NK-92 (cell line): ENCODE data around the gene RPL28.
"Not testable (repeated sequence)": the region's sequence is repeated elsewhere in the genome, so short reads cannot be mapped to it uniquely, and the experiment has no call there.

Source experiments
- DNase-seq: peaks from one replicate; lab custom pipeline; 2025; ENCODE audit not compliant: unreplicated experiment; lab: John Stamatoyannopoulos, UW

The RPL28 gene

GRCh38 chr19:55421281-55421680 lies 35.5 kb downstream of the RPL28 start:
- not testable (repeated sequence) for DNase-seq

- no peak for DNase-seq
Measured at GRCh38 chr19:55423225-55424005, 37.7 kb downstream of the RPL28 start.

- no peak for DNase-seq
Measured at GRCh38 chr19:55424518-55424917, 38.8 kb downstream of the RPL28 start.

GRCh38 chr19:55426042-55426441 lies 40.3 kb downstream of the RPL28 start:
- DNase-seq: no peak

- DNase-seq: no peak
Measured at GRCh38 chr19:55431183-55431582, 45.5 kb downstream of the RPL28 start.

- no peak for DNase-seq
Measured at GRCh38 chr19:55432241-55432959, 46.7 kb downstream of the RPL28 start.

- DNase-seq: no peak
Measured at GRCh38 chr19:55433292-55433691, 47.6 kb downstream of the RPL28 start.

GRCh38 chr19:55434356-55434919 lies 48.7 kb downstream of the RPL28 start:
- DNase-seq: no peak

- DNase-seq: no peak
Measured at GRCh38 chr19:55435020-55435419, 49.3 kb downstream of the RPL28 start.

GRCh38 chr19:55436847-55437246 lies 51.1 kb downstream of the RPL28 start:
- DNase-seq: no peak

- no peak for DNase-seq
Measured at GRCh38 chr19:55437410-55437809, 51.7 kb downstream of the RPL28 start.

GRCh38 chr19:55439052-55439451 lies 53.3 kb downstream of the RPL28 start:
- DNase-seq: no peak

- DNase-seq: no peak
Measured at GRCh38 chr19:55440411-55441105, 54.8 kb downstream of the RPL28 start.

- no peak for DNase-seq
Measured at GRCh38 chr19:55441319-55441691, 55.6 kb downstream of the RPL28 start.

- no peak for DNase-seq
Measured at GRCh38 chr19:55441692-55442321, 56.1 kb downstream of the RPL28 start.

GRCh38 chr19:55442372-55442961 lies 56.7 kb downstream of the RPL28 start:
- DNase-seq: no peak

GRCh38 chr19:55443045-55443823 lies 57.5 kb downstream of the RPL28 start, which contains the start of gene SHISA7:
Gene SHISA7, minus strand, starts transcription at chr19:55443300. Its CDS starts 437 bp downstream, at chr19:55442863.
- no peak for DNase-seq

- no peak for DNase-seq
Measured at GRCh38 chr19:55443824-55444480, 58.2 kb downstream of the RPL28 start.

- no peak for DNase-seq
Measured at GRCh38 chr19:55444646-55445045, 58.9 kb downstream of the RPL28 start.
